CD4-positive, alpha-beta T cell (primary cell): ENCODE results near the gene CCL28. TPM values are rescaled to one million over a fixed set of nuclear protein-coding genes. Genes with fewer than 3 reads are reported as not detected.

Source experiments
- ATAC-seq: fragments of 200-7000 bp; cut with Tn5 transposase; one replicate; pipeline ENCODE4 v1.10.0; 2022; ENCODE audit warnings: mild to moderate bottlenecking; ENCODE audit not compliant: poor library complexity
- CTCF ChIA-PET: fragments of 350-600 bp; sonication (Branson Sonifier 250); formaldehyde crosslinking; loops from one replicate; lab custom pipeline; 2021; ENCODE audit warnings: antibody characterized with exemption, inconsistent platforms; lab: Charles Lee
- POLR2A ChIA-PET: fragments of 350-600 bp; sonication (Branson Sonifier 250); formaldehyde crosslinking; loops from one replicate; lab custom pipeline; 2021; ENCODE audit warnings: antibody characterized with exemption, inconsistent platforms; lab: Charles Lee
- DNase-seq, 14 experiments: peaks; one replicate each; pipeline ENCODE4 v3.0.0-alpha.2; 2013 to 2020; ENCODE audit warnings: mixed read lengths in 2 of 14
- H3K27ac ChIP-seq, 2 donors: one replicate each; pipeline versions ENCODE4 v1.5.1 to v1.7.0; 2013; ENCODE audit warnings: low read length in 2 of 2, low read depth in 1 of 2, mild to moderate bottlenecking in 1 of 2
- H3K27me3 ChIP-seq, 2 experiments: 1 replicate in 1 of 2; 2 replicates in 1 of 2; pipeline versions ENCODE4 v1.6.1 to v1.7.0; 2013; ENCODE audit warnings: low read length in 2 of 2, control low read depth in 1 of 2, mild to moderate bottlenecking in 1 of 2, moderate library complexity in 1 of 2; ENCODE audit not compliant: insufficient read depth in 2 of 2, control insufficient read depth in 1 of 2
- H3K36me3 ChIP-seq: one replicate; pipeline ENCODE4 v1.6.1; 2013; ENCODE audit warnings: low read length, control low read depth; ENCODE audit not compliant: insufficient read depth
- H3K4me1 ChIP-seq: one replicate; pipeline ENCODE4 v1.6.1; 2013; ENCODE audit warnings: low read length, control low read depth; ENCODE audit not compliant: insufficient read depth
- H3K4me3 ChIP-seq: one replicate; pipeline ENCODE4 v1.5.1; 2013; ENCODE audit warnings: mild to moderate bottlenecking, low read length, moderate library complexity
- H3K9me3 ChIP-seq, 2 experiments: 1 replicate in 1 of 2; 2 replicates in 1 of 2; pipeline versions ENCODE4 v1.6.1 to v1.7.0; 2013; ENCODE audit warnings: low read length in 2 of 2, mild to moderate bottlenecking in 2 of 2, control low read depth in 1 of 2, moderate library complexity in 1 of 2; ENCODE audit not compliant: control insufficient read depth in 1 of 2, insufficient read depth in 1 of 2
- H3K27ac Mint-ChIP-seq: one replicate; pipeline ENCODE4 v1.8.0; 2020; ENCODE audit warnings: mixed read lengths
- H3K27me3 Mint-ChIP-seq: one replicate; pipeline ENCODE4 v1.8.0; 2021; ENCODE audit warnings: mixed read lengths
- H3K36me3 Mint-ChIP-seq: one replicate; pipeline ENCODE4 v1.8.0; 2021; ENCODE audit warnings: low read depth, mixed read lengths
- H3K4me1 Mint-ChIP-seq: one replicate; pipeline ENCODE4 v1.8.0; 2021; ENCODE audit warnings: low read depth, mixed read lengths
- H3K4me3 Mint-ChIP-seq: one replicate; pipeline ENCODE4 v1.8.0; 2020; ENCODE audit warnings: mild to moderate bottlenecking, mixed read lengths
- H3K9me3 Mint-ChIP-seq: one replicate; pipeline ENCODE4 v1.8.0; 2020; ENCODE audit warnings: mixed read lengths
- CTCF ChIP-seq: fragments of 200-600 bp; IDR thresholded peaks from one replicate; pipeline ENCODE4 v1.8.0; 2022; ENCODE audit warnings: antibody characterized with exemption, mild to moderate bottlenecking
- intact Hi-C, 2 experiments: fragments of 100-400 bp; cut with DNase I in 1 of 2; cut with micrococcal nuclease in 1 of 2; formaldehyde crosslinking; loops; one replicate each; pipeline versions ENCODE4 v1.15.1 to v1.9.0; 2023 to 2025; cut with DNase I, micrococcal nuclease
- total RNA-seq, 174 experiments: library from RNA in 2 of 174; stranded (reverse) in 2 of 174; gene quantifications; one replicate each; pipeline ENCODE4 v1.2.3 and lab custom pipeline; 2021 to 2026

CCL28 gene
- total RNA-seq, 2 experiments from 2014 or later, result 20.6 to 20.9 TPM

GRCh38 chr5:43376496-43377140 lies 35.6 kb downstream of the CCL28 start:
- DNase-seq (no peak), ATAC-seq (no peak)
- no peak for TF ChIP-seq CTCF
- no peak overlapping the region for H3K27ac Mint-ChIP-seq
- no peak overlapping the region for H3K4me3 Mint-ChIP-seq
- POLR2A ChIA-PET, result no interaction called here
- H3K4me1 Mint-ChIP-seq, result no peaks in the 10 kb centered on the region
- no peak overlapping the region for H3K27ac ChIP-seq
- no peaks in the 10 kb centered on the region for H3K27me3 ChIP-seq
- peaks cover 3% of the 10 kb centered on the region for H3K9me3 Mint-ChIP-seq
- H3K4me3 ChIP-seq, result no peak overlapping the region
- peaks cover 7% of the 10 kb centered on the region for H3K36me3 ChIP-seq
- H3K9me3 ChIP-seq, result no peaks in the 10 kb centered on the region
- H3K27me3 Mint-ChIP-seq, result no peaks in the 10 kb centered on the region
- intact Hi-C loops, result no loop called here
- H3K4me1 ChIP-seq, result no peaks in the 10 kb centered on the region
- peaks cover 55% of the 10 kb centered on the region for H3K36me3 Mint-ChIP-seq
- CTCF ChIA-PET, result no interaction called here

GRCh38 chr5:43371821-43372220 lies 40.4 kb downstream of the CCL28 start:
- ChIA-PET POLR2A (no interaction called here), CTCF (no interaction called here)
- Histone ChIP-seq H3K36me3 (peaks cover 2% of the 10 kb centered on the region), H3K9me3 (peaks cover 0 to 17% of the 10 kb centered on the region in 2 experiments), H3K27me3 (no peaks in the 10 kb centered on the region), H3K4me3 (no peak overlapping the region), H3K27ac (no peak overlapping the region), H3K4me1 (no peaks in the 10 kb centered on the region)
- Mint-ChIP-seq H3K9me3 (peaks cover 11% of the 10 kb centered on the region), H3K4me1 (no peaks in the 10 kb centered on the region), H3K4me3 (no peak overlapping the region), H3K27me3 (no peaks in the 10 kb centered on the region), H3K36me3 (peaks cover 55% of the 10 kb centered on the region), H3K27ac (no peak overlapping the region)
- intact Hi-C loops, result no loop called here
- DNase-seq, result no peak
- no peak for TF ChIP-seq CTCF
- no peak for ATAC-seq

GRCh38 chr5:43370352-43370751 lies 41.8 kb downstream of the CCL28 start:
- peaks cover 13% of the 10 kb centered on the region for H3K9me3 Mint-ChIP-seq
- H3K27ac ChIP-seq, result no peak overlapping the region
- no peak overlapping the region for H3K4me3 ChIP-seq
- no peak for ATAC-seq
- H3K27me3 ChIP-seq, result no peaks in the 10 kb centered on the region
- H3K4me1 Mint-ChIP-seq, result no peaks in the 10 kb centered on the region
- intact Hi-C loops, result no loop called here
- H3K27ac Mint-ChIP-seq, result no peak overlapping the region
- H3K36me3 ChIP-seq, result no peaks in the 10 kb centered on the region
- H3K4me1 ChIP-seq, result no peaks in the 10 kb centered on the region
- TF ChIP-seq CTCF, result no peak
- H3K27me3 Mint-ChIP-seq, result no peaks in the 10 kb centered on the region
- H3K9me3 ChIP-seq, result peaks cover 0 to 21% of the 10 kb centered on the region in 2 experiments
- ChIA-PET POLR2A (no interaction called here), CTCF (no interaction called here)
- no peak overlapping the region for H3K4me3 Mint-ChIP-seq
- H3K36me3 Mint-ChIP-seq, result peaks cover 44% of the 10 kb centered on the region
- no peak for DNase-seq
